Endothelial cell of umbilical vein (primary cell): Measurements from ENCODE around the gene CCDC185. TPM values are rescaled to one million over a fixed set of nuclear protein-coding genes. Genes with fewer than 3 reads are reported as not detected.

Experiments used
- BruUV-seq: library from RNA; stranded (reverse); fragments of 400-500 nt; replicated peaks from 2 replicates; lab custom pipeline; 2021; lab: Mats Ljungman, UMichigan
- CTCF ChIA-PET: fragments of 300-600, 350-600 bp; sonication (Branson Sonifier 250); formaldehyde crosslinking; loops from one replicate; lab custom pipeline; 2021; ENCODE audit warnings: antibody characterized with exemption, inconsistent platforms; lab: Charles Lee
- POLR2A ChIA-PET: fragments of 300-600, 350-600 bp; sonication (Branson Sonifier 250); formaldehyde crosslinking; loops from one replicate; lab custom pipeline; 2021; ENCODE audit warnings: antibody characterized with exemption, inconsistent platforms; lab: Charles Lee
- DNase-seq: peaks from one replicate; pipeline ENCODE4 v3.0.0-alpha.2; 2011; ENCODE audit warnings: low read depth, low spot score
- FAIRE-seq: peaks from 2 replicates; lab custom pipeline; 2011; peaks lifted over from hg19 to GRCh38; lab: Jason Lieb, UNC
- H2AFZ ChIP-seq: 2 replicates; pipeline ENCODE4 v1.6.0; 2012; ENCODE audit warnings: low read depth, low read length, control low read depth, inconsistent platforms
- H3K27ac ChIP-seq: 2 replicates; pipeline ENCODE4 v1.5.1; 2011; ENCODE audit warnings: low read depth, mild to moderate bottlenecking, control low read depth, low read length, moderate library complexity; ENCODE audit not compliant: insufficient read depth
- H3K27me3 ChIP-seq, 2 experiments: 2 replicates each; pipeline versions ENCODE4 v1.6.0 to v1.6.1; 2011; ENCODE audit warnings: low read length in 2 of 2, mixed read lengths in 1 of 2; ENCODE audit not compliant: control insufficient read depth in 2 of 2, insufficient read depth in 2 of 2
- H3K36me3 ChIP-seq, 2 experiments: 2 replicates in 1 of 2; 3 replicates in 1 of 2; pipeline ENCODE4 v1.5.1; 2011; ENCODE audit warnings: low read length in 2 of 2, mild to moderate bottlenecking in 1 of 2, moderate library complexity in 1 of 2; ENCODE audit not compliant: control insufficient read depth in 2 of 2, insufficient read depth in 2 of 2; ENCODE audit errors: extremely low read depth in 1 of 2
- H3K4me1 ChIP-seq: 3 replicates; pipeline ENCODE4 v1.5.1; 2011; ENCODE audit warnings: mild to moderate bottlenecking, low read length; ENCODE audit not compliant: control insufficient read depth, insufficient read depth; ENCODE audit errors: extremely low read depth
- H3K4me2 ChIP-seq: 2 replicates; pipeline ENCODE4 v1.6.1; 2011; ENCODE audit warnings: low read length, control low read depth, mixed read lengths; ENCODE audit not compliant: insufficient read depth
- H3K4me3 ChIP-seq, 3 experiments: fragments of 200-600 bp in 1 of 3; sonication (generic), shearing (Covaris generic) in 1 of 3; replicated peaks in 1 of 3; 2 replicates each; pipeline ENCODE4 v1.5.1; 2011 to 2016; ENCODE audit warnings: control low read depth in 3 of 3, low read length in 3 of 3, mild to moderate bottlenecking in 2 of 3, inconsistent platforms in 1 of 3, low read depth in 1 of 3, moderate library complexity in 1 of 3; ENCODE audit not compliant: insufficient read depth in 1 of 3
- H3K79me2 ChIP-seq: 2 replicates; pipeline ENCODE4 v1.6.0; 2012; ENCODE audit warnings: low read length, inconsistent platforms; ENCODE audit not compliant: control insufficient read depth, insufficient read depth
- H3K9ac ChIP-seq: replicated peaks from 2 replicates; pipeline ENCODE3; 2011; ENCODE audit warnings: low read length, control low read depth; ENCODE audit not compliant: insufficient read depth; ENCODE audit errors: extremely low read depth
- H3K9me1 ChIP-seq: replicated peaks from 3 replicates; pipeline ENCODE4 v1.6.0; 2011; ENCODE audit warnings: mild to moderate bottlenecking, low read length; ENCODE audit not compliant: control insufficient read depth, insufficient read depth; ENCODE audit errors: extremely low read depth
- H3K9me3 ChIP-seq: replicated peaks from 2 replicates; pipeline ENCODE4 v1.5.1; 2012; ENCODE audit warnings: low read length, inconsistent platforms; ENCODE audit not compliant: control insufficient read depth, insufficient read depth
- H4K20me1 ChIP-seq: replicated peaks from 2 replicates; pipeline ENCODE3; 2011; ENCODE audit warnings: mild to moderate bottlenecking, low read length; ENCODE audit not compliant: control insufficient read depth, insufficient read depth; ENCODE audit errors: extremely low read depth
- CTCF ChIP-seq, 2 donors: IDR thresholded peaks; 1 replicate in 1 of 2; 2 replicates in 1 of 2; pipeline ENCODE4 v1.5.1; 2011; ENCODE audit warnings: low read length in 2 of 2, mild to moderate bottlenecking in 2 of 2, moderate library complexity in 2 of 2, control low read depth in 1 of 2, inconsistent platforms in 1 of 2, low read depth in 1 of 2; ENCODE audit not compliant: insufficient read depth in 1 of 2; ENCODE audit errors: extremely low read depth in 1 of 2
- EZH2 ChIP-seq: IDR thresholded peaks from 2 replicates; pipeline ENCODE4 v1.6.1; 2012; ENCODE audit warnings: borderline replicate concordance, low read depth, mild to moderate bottlenecking, moderate library complexity, low read length, inconsistent platforms; ENCODE audit not compliant: severe bottlenecking
- FOS ChIP-seq: IDR thresholded peaks from 2 replicates; pipeline ENCODE4 v1.6.1; 2011; ENCODE audit warnings: mild to moderate bottlenecking, low read length, moderate library complexity, borderline replicate concordance; ENCODE audit not compliant: insufficient read depth
- GATA2 ChIP-seq: IDR thresholded peaks from 2 replicates; pipeline ENCODE4 v1.7.0; 2011; ENCODE audit warnings: low read depth, mild to moderate bottlenecking, moderate library complexity, mixed read lengths, low read length; ENCODE audit not compliant: insufficient read length, insufficient read depth
- JUN ChIP-seq: IDR thresholded peaks from 2 replicates; pipeline ENCODE4 v1.6.1; 2011; ENCODE audit warnings: borderline replicate concordance, low read depth; ENCODE audit not compliant: insufficient read length, insufficient read depth
- MAX ChIP-seq: IDR thresholded peaks from 2 replicates; pipeline ENCODE4 v1.6.1; 2011; ENCODE audit not compliant: insufficient read depth, insufficient read length
- MYC ChIP-seq: IDR thresholded peaks from one replicate; pipeline ENCODE4 v1.6.1; 2011; ENCODE audit warnings: mild to moderate bottlenecking, low read depth, low read length
- POLR2A ChIP-seq: IDR thresholded peaks from 2 replicates; pipeline ENCODE4 v1.6.1; 2012; ENCODE audit warnings: low read depth, mild to moderate bottlenecking, control low read depth, low read length
- POLR2AphosphoS5 ChIP-seq: IDR thresholded peaks from 2 replicates; pipeline ENCODE4 v1.6.1; 2012; ENCODE audit warnings: low read depth, mild to moderate bottlenecking, control low read depth, low read length, moderate library complexity; ENCODE audit not compliant: insufficient read depth
- dilution Hi-C: fragments of 300-500 bp; cut with MboI; formaldehyde crosslinking; loops from one replicate; pipeline ENCODE4 v1.15.0; 2019; ENCODE audit warnings: low sequenced_read_pairs; ENCODE audit not compliant: extremely low pct_ligation_motif_present
- intact Hi-C: fragments of 100-400 bp; cut with micrococcal nuclease; formaldehyde crosslinking; loops from one replicate; pipeline ENCODE4 v1.10.0; 2022
- polyA plus RNA-seq, 4 experiments: library from polyadenylated mRNA; depleted of rRNA in 3 of 4; stranded (reverse) in 3 of 4; unstranded in 1 of 4; fragments of >200 nt; gene quantifications; 2 replicates each; pipeline versions ENCODE4 v1.2.1 to v1.2.3, GENCODE V29; 2011 to 2012; ENCODE audit warnings: missing spikeins in 1 of 4
- total RNA-seq: library from RNA; stranded (reverse); gene quantifications from 2 replicates; pipeline ENCODE4 v1.2.3, GENCODE V29; 2021

CCDC185 gene
- total and polyA plus RNA-seq, 2 donors (not counting 3 experiments of a cell fraction or from before 2014, with no cell fraction given): not detected

GRCh38 chr1:223374064-223374610, 19.1 kb upstream of the CCDC185 start:
- ChIA-PET POLR2A (no interaction called here), CTCF (no interaction called here)
- Histone ChIP-seq H3K9me3 (no peaks in the 10 kb centered on the region), H3K9ac (no peak overlapping the region), H4K20me1 (no peaks in the 10 kb centered on the region), H3K27ac (no peak overlapping the region), H3K9me1 (no peaks in the 10 kb centered on the region), H3K79me2 (no peaks in the 10 kb centered on the region), H3K4me1 (no peaks in the 10 kb centered on the region), H3K36me3 (no peaks in the 10 kb centered on the region), H3K4me2 (no peak overlapping the region), H2AFZ (no peak overlapping the region), H3K4me3 (no peak overlapping the region), H3K27me3 (no peaks in the 10 kb centered on the region)
- dilution Hi-C loops: no loop called here
- TF ChIP-seq POLR2AphosphoS5 (no peak), FOS (no peak), EZH2 (no peak), CTCF (IDR thresholded peaks at IDR 0.05; ENCODE audit: extremely low read depth in 1 of 2, insufficient read depth in 1 of 2, low read depth in 1 of 2, low read length in 2 of 2) (no peak)
- intact Hi-C loops: no loop called here
- FAIRE-seq: no peak
- BruUV-seq: no TSS peak
- DNase-seq: no peak

GRCh38 chr1:223378754-223379153, 14.5 kb upstream of the CCDC185 start:
- no peaks in the 10 kb centered on the region for H3K27me3 ChIP-seq
- TF ChIP-seq POLR2AphosphoS5 (no peak), MAX (no peak), EZH2 (no peak), FOS (no peak), CTCF (IDR thresholded peaks at IDR 0.05; ENCODE audit: extremely low read depth in 1 of 2, insufficient read depth in 1 of 2, low read depth in 1 of 2, low read length in 2 of 2) (no peak), JUN (no peak), MYC (no peak), POLR2A (no peak), GATA2 (no peak)
- no TSS peak for BruUV-seq
- POLR2A ChIA-PET: no interaction called here
- CTCF ChIA-PET: no interaction called here
- no peak overlapping the region for H3K27ac ChIP-seq
- H3K9me1 ChIP-seq: no peaks in the 10 kb centered on the region
- no peaks in the 10 kb centered on the region for H3K79me2 ChIP-seq
- intact Hi-C loops: no loop called here
- no peaks in the 10 kb centered on the region for H3K4me1 ChIP-seq
- H4K20me1 ChIP-seq: no peaks in the 10 kb centered on the region
- H3K4me2 ChIP-seq: no peak overlapping the region
- no peaks in the 10 kb centered on the region for H3K9me3 ChIP-seq
- dilution Hi-C loops: no loop called here
- H3K36me3 ChIP-seq: no peaks in the 10 kb centered on the region
- no peak overlapping the region for H2AFZ ChIP-seq
- DNase-seq (no peak), FAIRE-seq (no peak)
- no peak overlapping the region for H3K4me3 ChIP-seq
- no peak overlapping the region for H3K9ac ChIP-seq
